Adrenal gland (tissue), 5 donors: Measurements from ENCODE around the gene SIGLEC9.

Experiments used
- CTCF ChIP-seq, 6 experiments: fragments of 450-650 bp in 4 of 6; fragments of 200-600 bp in 2 of 6; sonication (generic) in 1 of 6; IDR thresholded peaks; 1 replicate in 5 of 6; 2 replicates in 1 of 6; pipeline versions ENCODE4 v1.5.1 to v1.8.0; 2016 to 2021; ENCODE audit warnings: antibody characterized with exemption in 6 of 6, mild to moderate bottlenecking in 2 of 6, moderate library complexity in 1 of 6
- POLR2A ChIP-seq, 2 donors: fragments of 450-650 bp; IDR thresholded peaks; one replicate each; pipeline ENCODE4 v1.6.1; 2017; ENCODE audit warnings: antibody characterized with exemption in 2 of 2, mild to moderate bottlenecking in 2 of 2, moderate library complexity in 1 of 2
- donor health status: DM: no; HTN: no; CAD: no.

DNA sequence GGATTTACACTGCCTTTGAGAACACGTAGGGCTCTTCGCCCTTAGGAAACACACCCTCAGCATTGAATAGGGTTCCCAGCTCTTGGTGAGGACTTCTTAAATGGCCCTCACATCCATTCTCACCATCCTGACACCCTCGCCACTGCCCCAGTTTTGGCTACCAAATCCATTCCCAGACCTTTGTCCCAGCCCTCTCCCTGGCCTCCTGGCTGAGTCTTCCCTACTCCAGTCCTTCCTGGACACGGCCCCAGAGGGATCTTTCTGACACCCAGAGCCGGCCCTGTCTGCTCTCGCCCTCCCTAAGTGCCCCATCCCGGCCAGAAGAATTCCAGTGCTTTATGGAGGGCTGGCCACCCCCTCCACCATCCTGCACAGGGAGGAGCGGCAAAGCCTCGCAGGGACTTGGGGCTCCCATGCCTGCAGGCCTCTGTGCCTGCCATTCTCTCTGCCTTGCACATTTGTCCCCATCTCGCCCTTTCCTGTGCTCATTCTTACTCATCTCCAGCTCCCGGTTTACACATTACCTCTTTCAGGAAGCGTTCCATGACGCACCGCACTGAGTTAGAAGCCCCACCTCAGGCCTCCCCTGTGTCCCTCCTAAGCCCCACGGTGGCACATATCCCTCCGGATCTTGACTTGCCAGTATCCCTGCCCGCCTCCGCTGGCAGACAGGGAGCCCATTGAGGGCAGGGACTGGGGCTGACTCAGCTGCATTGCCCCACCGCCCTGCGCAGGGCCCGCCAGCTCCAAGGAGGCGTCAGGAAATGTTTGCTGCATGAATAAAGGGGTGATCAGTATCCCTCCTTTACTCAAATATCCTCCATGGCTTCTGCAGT is 31.0 kb upstream of the SIGLEC9 start:
- TF ChIP-seq CTCF (IDR thresholded peaks at IDR 0.05) (no peak), POLR2A (IDR thresholded peaks at IDR 0.05) (no peak)
